ENCODE measurements around the gene ESYT2.

GRCh38 chr7:158824028-158824427, 5.3 kb downstream of the ESYT2 start:
- no peak for TF ChIP-seq CTCF (IDR thresholded peaks at IDR 0.05)
- TF ChIP-seq POLR2A (IDR thresholded peaks at IDR 0.05) = no peak

All from uterus (tissue), 2 donors.